ENCODE measurements around the gene TMEM109.

DNA sequence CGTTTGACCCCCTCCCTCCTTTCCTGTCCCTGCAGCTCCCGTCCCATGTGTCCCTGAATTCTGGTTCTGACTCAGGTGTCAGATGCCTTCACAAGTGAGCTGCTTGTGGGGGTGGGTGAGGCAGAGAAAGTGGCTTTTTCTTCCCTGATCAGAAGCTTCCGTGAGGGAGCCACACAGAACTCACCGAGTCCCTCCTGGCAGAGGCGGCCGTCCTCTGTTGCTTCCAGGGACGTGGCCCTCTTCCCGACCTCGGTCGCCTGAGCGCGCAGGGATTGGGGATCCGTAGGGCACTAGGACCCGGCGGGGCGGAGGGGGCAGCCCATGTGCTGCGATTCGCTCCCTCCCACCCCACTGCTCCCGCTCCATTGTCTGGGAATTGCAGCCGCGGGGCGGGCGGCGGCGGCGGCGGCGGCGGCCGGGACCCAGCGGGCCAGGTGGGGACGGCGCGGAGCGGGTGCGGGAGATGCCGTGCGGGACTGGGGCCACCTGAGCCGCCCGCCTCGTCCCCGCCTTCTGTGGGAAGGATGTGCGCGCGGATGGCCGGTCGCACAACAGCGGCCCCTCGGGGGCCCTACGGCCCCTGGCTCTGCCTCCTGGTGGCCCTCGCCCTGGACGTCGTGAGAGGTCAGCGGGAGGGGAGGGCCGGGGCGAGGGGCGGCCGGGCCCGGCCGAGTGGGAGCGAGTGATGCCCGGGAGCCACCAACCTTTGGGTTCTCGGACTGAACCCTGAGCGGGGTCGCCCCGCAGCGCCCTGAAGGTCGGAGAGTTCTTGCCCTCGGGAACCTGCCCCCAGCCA, 10.3 kb downstream of the TMEM109 start, which contains the start of gene TMEM132A:
- TF ChIP-seq, protein P1, sequence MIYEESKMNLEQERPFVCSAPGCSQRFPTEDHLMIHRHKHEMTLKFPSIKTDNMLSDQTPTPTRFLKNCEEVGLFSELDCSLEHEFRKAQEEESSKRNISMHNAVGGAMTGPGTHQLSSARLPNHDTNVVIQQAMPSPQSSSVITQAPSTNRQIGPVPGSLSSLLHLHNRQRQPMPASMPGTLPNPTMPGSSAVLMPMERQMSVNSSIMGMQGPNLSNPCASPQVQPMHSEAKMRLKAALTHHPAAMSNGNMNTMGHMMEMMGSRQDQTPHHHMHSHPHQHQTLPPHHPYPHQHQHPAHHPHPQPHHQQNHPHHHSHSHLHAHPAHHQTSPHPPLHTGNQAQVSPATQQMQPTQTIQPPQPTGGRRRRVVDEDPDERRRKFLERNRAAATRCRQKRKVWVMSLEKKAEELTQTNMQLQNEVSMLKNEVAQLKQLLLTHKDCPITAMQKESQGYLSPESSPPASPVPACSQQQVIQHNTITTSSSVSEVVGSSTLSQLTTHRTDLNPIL (CRISPR knock-in tag; IDR thresholded peaks at IDR 0.05; ENCODE audit: low read depth) = no peak
- TF ChIP-seq ISL1 (CRISPR knock-in tag; IDR thresholded peaks at IDR 0.05) (no peak), ARNTL (CRISPR knock-in tag; IDR thresholded peaks at IDR 0.05; ENCODE audit: borderline replicate concordance, low read depth) (no peak)
- TF ChIP-seq, protein P2, sequence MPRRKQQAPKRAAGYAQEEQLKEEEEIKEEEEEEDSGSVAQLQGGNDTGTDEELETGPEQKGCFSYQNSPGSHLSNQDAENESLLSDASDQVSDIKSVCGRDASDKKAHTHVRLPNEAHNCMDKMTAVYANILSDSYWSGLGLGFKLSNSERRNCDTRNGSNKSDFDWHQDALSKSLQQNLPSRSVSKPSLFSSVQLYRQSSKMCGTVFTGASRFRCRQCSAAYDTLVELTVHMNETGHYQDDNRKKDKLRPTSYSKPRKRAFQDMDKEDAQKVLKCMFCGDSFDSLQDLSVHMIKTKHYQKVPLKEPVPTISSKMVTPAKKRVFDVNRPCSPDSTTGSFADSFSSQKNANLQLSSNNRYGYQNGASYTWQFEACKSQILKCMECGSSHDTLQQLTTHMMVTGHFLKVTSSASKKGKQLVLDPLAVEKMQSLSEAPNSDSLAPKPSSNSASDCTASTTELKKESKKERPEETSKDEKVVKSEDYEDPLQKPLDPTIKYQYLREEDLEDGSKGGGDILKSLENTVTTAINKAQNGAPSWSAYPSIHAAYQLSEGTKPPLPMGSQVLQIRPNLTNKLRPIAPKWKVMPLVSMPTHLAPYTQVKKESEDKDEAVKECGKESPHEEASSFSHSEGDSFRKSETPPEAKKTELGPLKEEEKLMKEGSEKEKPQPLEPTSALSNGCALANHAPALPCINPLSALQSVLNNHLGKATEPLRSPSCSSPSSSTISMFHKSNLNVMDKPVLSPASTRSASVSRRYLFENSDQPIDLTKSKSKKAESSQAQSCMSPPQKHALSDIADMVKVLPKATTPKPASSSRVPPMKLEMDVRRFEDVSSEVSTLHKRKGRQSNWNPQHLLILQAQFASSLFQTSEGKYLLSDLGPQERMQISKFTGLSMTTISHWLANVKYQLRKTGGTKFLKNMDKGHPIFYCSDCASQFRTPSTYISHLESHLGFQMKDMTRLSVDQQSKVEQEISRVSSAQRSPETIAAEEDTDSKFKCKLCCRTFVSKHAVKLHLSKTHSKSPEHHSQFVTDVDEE (CRISPR knock-in tag; IDR thresholded peaks at IDR 0.05) = no peak

All from SK-N-SH treated with all-trans-retinoic acid at 6 μM for 48 hours (cell line).